Choroid plexus epithelial cell (primary cell): Measurements from ENCODE around the gene ARMH1.
"Not testable (repeated sequence)": the region's sequence is repeated elsewhere in the genome, so short reads cannot be mapped to it uniquely, and the experiment has no call there.

ENCODE experiments used
- DNase-seq: peaks from one replicate; pipeline ENCODE4 v3.0.0-alpha.2; 2010; ENCODE audit warnings: low read depth
- H3K4me3 ChIP-seq: 2 replicates; pipeline ENCODE4 v1.5.1; 2011; ENCODE audit warnings: low read depth, mild to moderate bottlenecking, control low read depth, low read length, moderate library complexity
- TF ChIP-seq, protein P1 (sequence below): conservative IDR thresholded peaks from 2 replicates; pipeline ENCODE4 v1.5.1; 2011; ENCODE audit warnings: low read depth, mild to moderate bottlenecking, control low read depth, inconsistent platforms, low read length, moderate library complexity

ARMH1 gene

DNA sequence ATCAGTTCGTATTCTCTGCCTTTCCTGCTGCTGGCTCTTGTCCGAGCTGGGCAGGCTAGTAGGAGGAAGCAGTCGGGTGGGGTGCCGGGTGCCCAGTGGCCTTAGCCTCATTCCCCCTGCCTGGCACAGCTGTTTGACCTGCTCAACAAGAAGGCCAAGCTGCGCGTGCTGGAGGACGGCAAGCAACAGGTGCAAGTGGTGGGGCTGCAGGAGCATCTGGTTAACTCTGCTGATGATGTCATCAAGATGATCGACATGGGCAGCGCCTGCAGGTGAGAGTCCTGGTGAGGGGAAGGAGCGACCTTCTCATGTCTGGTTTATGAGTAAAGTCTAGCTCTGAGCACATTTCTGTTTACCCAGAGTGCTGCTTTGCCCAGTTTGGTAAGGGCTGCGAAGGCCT, 84.6 kb downstream of the ARMH1 start:
- TF ChIP-seq, protein P1, sequence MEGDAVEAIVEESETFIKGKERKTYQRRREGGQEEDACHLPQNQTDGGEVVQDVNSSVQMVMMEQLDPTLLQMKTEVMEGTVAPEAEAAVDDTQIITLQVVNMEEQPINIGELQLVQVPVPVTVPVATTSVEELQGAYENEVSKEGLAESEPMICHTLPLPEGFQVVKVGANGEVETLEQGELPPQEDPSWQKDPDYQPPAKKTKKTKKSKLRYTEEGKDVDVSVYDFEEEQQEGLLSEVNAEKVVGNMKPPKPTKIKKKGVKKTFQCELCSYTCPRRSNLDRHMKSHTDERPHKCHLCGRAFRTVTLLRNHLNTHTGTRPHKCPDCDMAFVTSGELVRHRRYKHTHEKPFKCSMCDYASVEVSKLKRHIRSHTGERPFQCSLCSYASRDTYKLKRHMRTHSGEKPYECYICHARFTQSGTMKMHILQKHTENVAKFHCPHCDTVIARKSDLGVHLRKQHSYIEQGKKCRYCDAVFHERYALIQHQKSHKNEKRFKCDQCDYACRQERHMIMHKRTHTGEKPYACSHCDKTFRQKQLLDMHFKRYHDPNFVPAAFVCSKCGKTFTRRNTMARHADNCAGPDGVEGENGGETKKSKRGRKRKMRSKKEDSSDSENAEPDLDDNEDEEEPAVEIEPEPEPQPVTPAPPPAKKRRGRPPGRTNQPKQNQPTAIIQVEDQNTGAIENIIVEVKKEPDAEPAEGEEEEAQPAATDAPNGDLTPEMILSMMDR = no peak
- no peak overlapping the region for H3K4me3 ChIP-seq
- no peak for DNase-seq

DNA sequence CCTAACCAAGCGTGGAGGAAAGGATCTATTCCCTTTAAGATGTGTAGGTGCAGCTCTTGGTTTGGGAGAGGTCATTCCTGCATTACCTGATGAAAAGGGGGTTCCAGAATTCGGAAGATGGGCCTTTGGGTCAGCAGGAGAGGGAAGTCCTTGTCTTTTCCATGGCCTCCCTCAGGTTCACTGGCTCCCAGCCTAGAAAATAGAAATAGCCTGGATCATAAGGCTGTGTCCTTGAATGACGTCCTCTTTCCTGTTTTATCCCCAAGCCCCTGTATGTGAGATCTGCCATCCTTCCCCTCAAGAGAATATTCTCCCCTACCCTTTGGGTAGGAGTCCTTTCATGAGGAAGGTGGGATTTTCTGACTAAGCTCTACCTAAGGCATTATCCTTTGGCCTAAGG, 86.4 kb downstream of the ARMH1 start:
- no peak overlapping the region for H3K4me3 ChIP-seq
- TF ChIP-seq, protein P1 = no peak
- no peak for DNase-seq

DNA sequence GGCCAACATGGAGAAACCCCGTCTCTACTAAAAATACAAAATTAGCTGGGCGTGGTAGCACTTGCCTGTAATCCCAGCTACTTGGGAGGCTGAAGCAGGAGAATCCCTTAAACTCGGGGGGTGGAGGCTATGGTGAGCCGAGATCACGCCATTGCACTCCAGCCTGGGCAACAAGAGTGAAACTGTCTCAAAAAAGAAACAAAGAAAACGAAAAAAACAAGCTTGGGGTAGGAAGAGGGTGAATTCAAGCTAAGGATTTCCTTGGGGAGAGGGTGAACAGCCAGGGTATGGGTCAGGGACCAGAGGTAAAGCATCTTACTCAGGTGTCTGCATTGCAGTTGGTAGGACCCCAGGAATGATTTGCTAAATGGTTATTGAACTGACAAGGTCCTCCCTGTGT, 91.9 kb downstream of the ARMH1 start:
- H3K4me3 ChIP-seq, DNase-seq: not testable (repeated sequence)
